Osteocyte (in vitro differentiated cells): Measurements from ENCODE around the gene HOXA2. TPM values are rescaled to one million over a fixed set of nuclear protein-coding genes. Genes with fewer than 3 reads are reported as not detected.

Experiments
- DNase-seq: peaks from one replicate; pipeline ENCODE4 v3.0.0; 2021; ENCODE audit warnings: mixed read lengths; ENCODE audit not compliant: unreplicated experiment; ENCODE audit errors: extremely low spot score
- H3K27ac Mint-ChIP-seq: one replicate; pipeline ENCODE4 v1.8.0; 2021; ENCODE audit warnings: mild to moderate bottlenecking, mixed read lengths; ENCODE audit not compliant: unreplicated experiment
- H3K27me3 Mint-ChIP-seq: one replicate; pipeline ENCODE4 v1.8.0; 2021; ENCODE audit warnings: mixed read lengths; ENCODE audit not compliant: unreplicated experiment
- H3K36me3 Mint-ChIP-seq: one replicate; pipeline ENCODE4 v1.8.0; 2021; ENCODE audit warnings: mixed read lengths; ENCODE audit not compliant: unreplicated experiment
- H3K4me1 Mint-ChIP-seq: one replicate; pipeline ENCODE4 v1.8.0; 2021; ENCODE audit warnings: mixed read lengths; ENCODE audit not compliant: unreplicated experiment
- H3K4me3 Mint-ChIP-seq: one replicate; pipeline ENCODE4 v1.8.0; 2021; ENCODE audit warnings: mild to moderate bottlenecking, moderate library complexity, mixed read lengths; ENCODE audit not compliant: unreplicated experiment
- H3K9me3 Mint-ChIP-seq: one replicate; pipeline ENCODE4 v1.8.0; 2021; ENCODE audit warnings: mixed read lengths; ENCODE audit not compliant: unreplicated experiment
- total RNA-seq: library from RNA; stranded (reverse); gene quantifications from 2 replicates; pipeline ENCODE4 v1.2.1, GENCODE V29; 2021
- TF ChIP-seq, protein P1 (sequence below): fragments of 200-600 bp; sonication (generic); IDR thresholded peaks from 2 replicates; pipeline ENCODE4 v1.5.0; 2021; ENCODE audit warnings: antibody characterized with exemption, mild to moderate bottlenecking, moderate library complexity

The HOXA2 gene
- total RNA-seq, 1 donor from 2014 or later: not detected

- Mint-ChIP-seq H3K9me3 (no peaks in the 10 kb centered on the region), H3K36me3 (no peaks in the 10 kb centered on the region), H3K27me3 (peaks cover 90% of the 10 kb centered on the region), H3K4me1 (peaks cover 2% of the 10 kb centered on the region), H3K4me3 (peak within 1 kb of the TSS; percentile 51), H3K27ac (no peak within 1 kb of the TSS)
- TF ChIP-seq, protein P1, sequence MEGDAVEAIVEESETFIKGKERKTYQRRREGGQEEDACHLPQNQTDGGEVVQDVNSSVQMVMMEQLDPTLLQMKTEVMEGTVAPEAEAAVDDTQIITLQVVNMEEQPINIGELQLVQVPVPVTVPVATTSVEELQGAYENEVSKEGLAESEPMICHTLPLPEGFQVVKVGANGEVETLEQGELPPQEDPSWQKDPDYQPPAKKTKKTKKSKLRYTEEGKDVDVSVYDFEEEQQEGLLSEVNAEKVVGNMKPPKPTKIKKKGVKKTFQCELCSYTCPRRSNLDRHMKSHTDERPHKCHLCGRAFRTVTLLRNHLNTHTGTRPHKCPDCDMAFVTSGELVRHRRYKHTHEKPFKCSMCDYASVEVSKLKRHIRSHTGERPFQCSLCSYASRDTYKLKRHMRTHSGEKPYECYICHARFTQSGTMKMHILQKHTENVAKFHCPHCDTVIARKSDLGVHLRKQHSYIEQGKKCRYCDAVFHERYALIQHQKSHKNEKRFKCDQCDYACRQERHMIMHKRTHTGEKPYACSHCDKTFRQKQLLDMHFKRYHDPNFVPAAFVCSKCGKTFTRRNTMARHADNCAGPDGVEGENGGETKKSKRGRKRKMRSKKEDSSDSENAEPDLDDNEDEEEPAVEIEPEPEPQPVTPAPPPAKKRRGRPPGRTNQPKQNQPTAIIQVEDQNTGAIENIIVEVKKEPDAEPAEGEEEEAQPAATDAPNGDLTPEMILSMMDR: no peak
- no peak for DNase-seq
Observed at GRCh38 chr7:27130540-27131389, 28.3 kb upstream of the HOXA2 start, which contains the start of gene HOXA4. Gene HOXA4, minus strand, starts transcription at chr7:27130757. Its CDS starts 24 bp downstream, at chr7:27130733.

- no peak overlapping the region for H3K27ac Mint-ChIP-seq
- H3K9me3 Mint-ChIP-seq: no peaks in the 10 kb centered on the region
- H3K27me3 Mint-ChIP-seq: peaks cover 90% of the 10 kb centered on the region
- DNase-seq: no peak
- TF ChIP-seq, protein P1: no peak
- no peaks in the 10 kb centered on the region for H3K36me3 Mint-ChIP-seq
- no peak overlapping the region for H3K4me3 Mint-ChIP-seq
- peaks cover 2% of the 10 kb centered on the region for H3K4me1 Mint-ChIP-seq
Observed at GRCh38 chr7:27129729-27130539, 27.5 kb upstream of the HOXA2 start.

DNA sequence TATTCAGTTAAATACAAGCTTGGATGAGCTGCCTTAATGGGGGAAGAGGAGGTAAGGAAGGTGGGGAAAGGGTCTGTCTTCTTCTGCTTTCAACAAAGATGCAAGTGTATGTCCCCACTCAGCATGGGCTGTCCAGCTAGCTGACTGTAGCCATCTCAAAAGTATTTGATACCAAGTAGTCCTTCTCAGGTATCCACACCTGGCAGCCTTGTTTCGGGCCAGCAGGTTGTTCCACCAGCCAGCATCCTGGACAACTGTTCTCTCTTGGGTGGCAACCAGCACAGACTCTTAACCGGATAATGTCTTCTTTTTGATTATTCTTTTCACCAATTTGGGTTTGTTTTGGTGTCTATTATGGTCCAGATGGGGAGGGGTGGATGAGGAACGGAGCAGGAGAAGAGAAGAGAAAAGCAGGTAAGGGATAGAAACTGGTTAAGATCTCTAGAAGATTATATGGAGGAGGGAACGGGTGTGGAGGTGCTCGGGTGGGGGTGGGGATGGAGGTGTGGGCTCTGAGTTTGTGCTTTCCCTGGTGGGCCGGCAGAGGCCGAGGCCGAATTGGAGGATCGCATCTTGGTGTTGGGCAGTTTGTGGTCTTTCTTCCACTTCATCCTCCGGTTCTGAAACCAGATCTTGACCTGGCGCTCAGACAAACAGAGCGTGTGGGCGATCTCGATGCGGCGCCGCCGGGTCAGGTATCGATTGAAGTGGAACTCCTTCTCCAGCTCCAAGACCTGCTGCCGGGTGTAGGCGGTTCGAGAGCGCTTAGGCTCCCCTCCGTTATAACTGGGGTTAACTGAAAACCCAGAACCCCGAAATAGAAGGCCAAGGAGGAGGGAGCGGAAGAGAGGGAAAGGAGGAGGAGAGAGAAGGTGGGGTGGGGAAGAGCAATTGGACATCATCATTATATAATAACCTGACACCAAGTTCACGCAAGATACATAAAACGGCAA is 26.6 kb upstream of the HOXA2 start:
- no peak overlapping the region for H3K27ac Mint-ChIP-seq
- DNase-seq: no peak
- H3K36me3 Mint-ChIP-seq: no peaks in the 10 kb centered on the region
- peaks cover 90% of the 10 kb centered on the region for H3K27me3 Mint-ChIP-seq
- peaks cover 2% of the 10 kb centered on the region for H3K4me1 Mint-ChIP-seq
- TF ChIP-seq, protein P1: no peak
- H3K4me3 Mint-ChIP-seq: no peak overlapping the region
- H3K9me3 Mint-ChIP-seq: no peaks in the 10 kb centered on the region

DNA sequence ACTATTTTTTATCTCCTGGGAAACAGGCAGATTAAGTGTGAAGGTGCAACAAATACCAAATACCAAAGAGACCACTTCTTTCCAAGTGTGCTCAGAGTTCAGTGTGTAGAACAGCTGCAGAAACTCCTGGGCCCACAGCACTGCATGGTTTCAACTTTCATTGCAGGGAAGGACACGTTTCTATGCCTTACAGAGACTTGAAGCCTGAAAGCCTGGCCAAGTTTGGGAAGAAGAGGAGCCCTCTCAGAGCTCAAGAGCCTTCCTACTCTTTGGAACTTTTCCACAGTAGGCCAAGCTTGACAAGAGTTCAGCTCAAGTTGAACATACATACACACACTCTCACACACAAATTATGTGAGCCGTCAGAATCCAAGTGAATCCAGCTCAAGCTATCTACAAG is 25.6 kb upstream of the HOXA2 start:
- H3K36me3 Mint-ChIP-seq: no peaks in the 10 kb centered on the region
- no peaks in the 10 kb centered on the region for H3K9me3 Mint-ChIP-seq
- H3K4me3 Mint-ChIP-seq: no peak overlapping the region
- peaks cover 2% of the 10 kb centered on the region for H3K4me1 Mint-ChIP-seq
- TF ChIP-seq, protein P1: no peak
- no peak for DNase-seq
- H3K27ac Mint-ChIP-seq: no peak overlapping the region
- H3K27me3 Mint-ChIP-seq: peaks cover 90% of the 10 kb centered on the region
